ENCODE data around the gene IFT27.

Gene IFT27

DNA sequence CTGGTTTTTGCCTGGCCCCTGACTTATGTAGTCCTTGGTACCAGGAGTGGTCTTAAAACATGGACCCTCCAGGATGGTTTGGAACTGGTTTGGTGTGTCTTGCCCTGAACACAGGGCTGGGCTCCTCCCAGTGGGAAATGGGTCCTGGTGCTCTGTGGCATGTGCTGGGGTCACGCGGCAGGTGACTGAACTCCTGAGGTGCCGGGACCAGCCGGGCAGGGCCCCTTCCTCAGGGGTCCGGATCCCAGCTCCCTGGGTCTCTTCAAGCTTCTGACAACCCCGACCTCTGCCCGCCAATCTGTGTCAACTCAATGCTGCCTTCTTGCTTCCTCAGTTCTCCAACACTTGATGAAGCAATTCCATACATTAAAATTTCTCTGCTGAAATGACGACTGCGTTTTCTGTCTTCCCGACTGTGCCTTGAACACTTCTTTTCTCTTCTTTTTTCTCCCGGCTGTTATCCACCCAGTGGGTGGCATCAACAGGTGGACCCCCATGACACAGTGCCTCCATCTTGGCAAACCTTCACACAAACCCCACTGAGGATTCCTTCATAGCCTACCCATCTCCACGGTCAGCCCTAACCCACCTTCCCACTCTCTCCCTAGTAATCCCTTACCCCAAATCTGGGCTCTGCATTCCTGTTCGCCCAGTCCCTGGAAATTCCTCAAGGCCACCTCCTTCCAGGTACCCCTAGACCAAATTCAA is 4.4 kb downstream of the IFT27 start:
- WGBS (ENCODE audit: insufficient coverage) = 98% methylated on average over 13 of the region's 13 CpGs
- Histone ChIP-seq H3K4me1 (ENCODE audit: control extremely low read depth in 1 of 4, control insufficient read depth in 4 of 4, insufficient read depth in 4 of 4, low read length in 3 of 4) (peaks cover under 1 to 33% (median 27%) of the 10 kb centered on the region in 4 experiments), H3K36me3 (ENCODE audit: control insufficient read depth in 4 of 4, insufficient read depth in 4 of 4, low read length in 3 of 4) (peaks cover 0 to 8% (median 2%) of the 10 kb centered on the region in 4 experiments), H3K27me3 (replicated peaks in 2 of 5; ENCODE audit: control insufficient read depth in 4 of 5, insufficient read depth in 5 of 5, low read length in 4 of 5) (no peaks in the 10 kb centered on the region), H3K27ac (ENCODE audit: insufficient read depth in 1 of 2, low read depth in 1 of 2, low read length in 2 of 2, poor library complexity in 1 of 2, severe bottlenecking in 2 of 2) (no peak overlapping the region), H3K9me3 (ENCODE audit: control extremely low read depth in 1 of 5, control insufficient read depth in 4 of 5, insufficient read depth in 2 of 5, low read depth in 1 of 5, low read length in 4 of 5) (no peaks in the 10 kb centered on the region), H3K4me3 (ENCODE audit: control insufficient read depth in 1 of 7, extremely low read depth in 1 of 7, insufficient read depth in 4 of 7, low read depth in 2 of 7, low read length in 6 of 7) (no peak overlapping the region)
- no peak for DNase-seq
- CTCF ChIA-PET = interaction anchor here (0.6 to 2.8 kb wide), 3 partner anchors 15 to 240 kb away, joined by 3 to 27 read pairs (median 3); no protein-coding TSS in a partner anchor
- POLR2A ChIA-PET = no interaction called here

DNA sequence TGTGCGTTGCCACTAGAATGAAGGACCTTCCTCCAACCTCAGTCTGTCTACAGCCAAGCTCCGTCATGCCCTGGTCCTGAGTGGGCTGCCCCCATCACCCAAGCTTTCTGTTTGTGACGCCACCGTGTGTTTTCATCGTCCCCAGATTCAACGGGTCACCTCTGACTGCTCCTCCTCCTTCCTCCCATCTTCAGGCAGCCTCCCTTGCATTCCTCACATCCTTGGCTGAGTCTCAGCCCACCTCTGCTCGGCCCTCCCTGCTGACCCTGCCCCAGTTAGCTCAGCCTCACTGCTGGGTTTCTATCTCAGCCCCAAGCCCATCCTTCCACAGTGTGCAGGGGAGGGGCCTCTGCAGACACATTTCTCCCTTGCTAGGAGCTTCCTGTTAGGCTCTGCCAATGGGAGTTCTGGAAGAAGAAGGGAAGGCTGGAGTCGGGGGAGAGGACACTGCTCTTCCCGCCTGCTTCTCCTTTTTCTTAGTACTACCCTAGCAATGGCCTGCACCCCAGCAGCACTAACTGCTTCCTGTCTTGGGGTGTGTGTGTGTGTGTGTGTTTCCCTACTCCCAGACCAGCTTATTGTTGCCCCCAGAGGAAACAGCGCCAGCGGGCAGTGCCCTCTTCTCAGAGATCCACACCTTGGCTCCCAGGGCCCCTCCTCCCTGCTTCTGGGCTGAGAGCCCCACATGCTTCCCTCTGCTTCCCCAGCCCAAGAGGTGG is 5.2 kb downstream of the IFT27 start:
- DNase-seq = peak in 2 of 3 donors; percentile 59 to 64
- Histone ChIP-seq H3K27ac (ENCODE audit: insufficient read depth in 1 of 2, low read depth in 1 of 2, low read length in 2 of 2, poor library complexity in 1 of 2, severe bottlenecking in 2 of 2) (no peak overlapping the region), H3K27me3 (replicated peaks in 2 of 5; ENCODE audit: control insufficient read depth in 4 of 5, insufficient read depth in 5 of 5, low read length in 4 of 5) (no peaks in the 10 kb centered on the region), H3K36me3 (ENCODE audit: control insufficient read depth in 4 of 4, insufficient read depth in 4 of 4, low read length in 3 of 4) (peaks cover 0 to 13% (median 4%) of the 10 kb centered on the region in 4 experiments), H3K9me3 (ENCODE audit: control extremely low read depth in 1 of 5, control insufficient read depth in 4 of 5, insufficient read depth in 2 of 5, low read depth in 1 of 5, low read length in 4 of 5) (no peaks in the 10 kb centered on the region), H3K4me1 (ENCODE audit: control extremely low read depth in 1 of 4, control insufficient read depth in 4 of 4, insufficient read depth in 4 of 4, low read length in 3 of 4) (peaks cover 0 to 32% (median 26%) of the 10 kb centered on the region in 4 experiments), H3K4me3 (ENCODE audit: control insufficient read depth in 1 of 7, extremely low read depth in 1 of 7, insufficient read depth in 4 of 7, low read depth in 2 of 7, low read length in 6 of 7) (no peak overlapping the region)
- CTCF ChIA-PET = interaction anchor here (0.8 to 2.9 kb wide), 4 partner anchors 10 to 207 kb away, joined by 3 to 27 read pairs (median 7); no protein-coding TSS in a partner anchor
- WGBS (ENCODE audit: insufficient coverage) = 56% methylated on average over 9 of the region's 11 CpGs
- POLR2A ChIA-PET = no interaction called here

DNA sequence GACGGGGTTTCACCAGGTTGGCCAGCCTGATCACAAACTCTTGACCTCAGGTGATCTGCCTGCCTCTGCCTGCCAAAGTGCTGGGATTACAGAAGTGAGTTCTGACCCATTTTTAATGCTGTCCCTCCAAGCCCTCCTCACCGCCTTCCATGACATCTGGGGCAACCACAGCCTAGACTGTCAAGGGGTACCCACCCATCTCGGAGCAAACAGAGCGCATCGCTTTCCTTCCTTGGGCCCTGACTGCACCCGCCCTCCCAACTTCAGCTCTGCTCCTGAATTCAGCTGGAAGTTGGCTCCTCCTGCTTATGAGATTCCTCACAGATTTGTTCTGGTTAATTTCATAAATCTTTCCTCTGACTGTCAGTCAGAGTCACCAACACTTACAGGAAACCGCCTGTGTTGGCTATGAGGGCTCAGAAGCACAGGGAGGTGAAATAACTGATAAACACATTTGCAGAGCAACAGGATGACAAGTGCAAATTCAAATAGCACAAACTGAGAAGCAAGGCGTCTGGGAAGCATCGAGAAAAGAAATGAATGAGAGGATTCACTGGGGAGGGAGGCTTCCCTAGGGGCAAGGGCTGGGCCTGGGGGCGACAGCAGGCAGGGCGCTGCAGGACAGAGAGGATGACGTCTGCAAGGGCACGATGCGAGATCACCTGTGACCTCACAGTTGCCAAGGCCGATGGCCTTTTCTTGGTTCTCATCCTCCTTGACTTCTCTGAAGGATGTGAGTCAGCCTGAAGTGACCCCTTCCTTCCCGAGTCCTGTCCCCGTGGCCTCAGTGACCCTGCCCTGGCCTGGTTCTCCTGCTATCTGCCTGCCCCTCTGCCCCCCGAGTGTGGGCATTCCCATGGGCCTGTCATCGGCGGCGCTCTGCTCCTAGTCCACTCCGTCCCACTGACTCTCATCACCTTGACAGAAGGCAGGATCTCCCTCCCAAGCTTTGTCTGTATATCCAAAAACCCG is 6.1 kb downstream of the IFT27 start:
- H3K27ac ChIP-seq (ENCODE audit: insufficient read depth in 1 of 2, low read depth in 1 of 2, low read length in 2 of 2, poor library complexity in 1 of 2, severe bottlenecking in 2 of 2) = no peak overlapping the region
- H3K4me1 ChIP-seq (ENCODE audit: control extremely low read depth in 1 of 4, control insufficient read depth in 4 of 4, insufficient read depth in 4 of 4, low read length in 3 of 4) = peaks cover 0 to 24% (median 20%) of the 10 kb centered on the region in 4 experiments
- CTCF ChIA-PET = interaction anchor here (0.8 to 4.4 kb wide), 6 partner anchors 10 to 212 kb away, joined by 3 to 27 read pairs (median 7); no protein-coding TSS in a partner anchor
- POLR2A ChIA-PET = no interaction called here
- no peaks in the 10 kb centered on the region for H3K9me3 ChIP-seq (ENCODE audit: control extremely low read depth in 1 of 5, control insufficient read depth in 4 of 5, insufficient read depth in 2 of 5, low read depth in 1 of 5, low read length in 4 of 5)
- DNase-seq = peak in 2 of 3 donors; percentile 67 to 78
- 64% methylated on average over 16 of the region's 23 CpGs for WGBS (ENCODE audit: insufficient coverage)
- peak overlapping the region in 1 of 7 experiments; percentile 1 for H3K4me3 ChIP-seq (ENCODE audit: control insufficient read depth in 1 of 7, extremely low read depth in 1 of 7, insufficient read depth in 4 of 7, low read depth in 2 of 7, low read length in 6 of 7)
- peaks cover under 1 to 16% (median 7%) of the 10 kb centered on the region in 4 experiments for H3K36me3 ChIP-seq (ENCODE audit: control insufficient read depth in 4 of 4, insufficient read depth in 4 of 4, low read length in 3 of 4)
- H3K27me3 ChIP-seq (replicated peaks in 2 of 5; ENCODE audit: control insufficient read depth in 4 of 5, insufficient read depth in 5 of 5, low read length in 4 of 5) = no peaks in the 10 kb centered on the region

DNA sequence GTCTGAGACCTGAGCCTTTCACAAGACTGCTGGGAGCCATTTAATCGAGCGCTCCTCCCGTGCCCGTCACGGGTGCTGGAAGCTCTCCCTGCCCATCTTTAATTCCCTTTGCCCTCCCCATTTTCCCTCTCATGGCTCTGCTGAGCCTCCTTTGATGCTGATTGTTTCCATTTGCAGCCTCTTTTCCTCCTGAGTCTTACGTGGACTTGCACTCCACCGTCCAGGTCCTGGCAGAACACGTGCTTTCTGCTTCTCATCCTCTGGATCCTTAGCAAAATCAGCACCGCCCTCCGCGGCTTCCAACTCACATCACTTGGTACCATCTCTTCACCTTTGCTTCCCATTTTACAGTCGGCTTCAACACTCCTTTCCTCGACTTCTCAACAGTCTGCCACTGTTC is 7.3 kb downstream of the IFT27 start:
- peaks cover 0 to 23% (median 19%) of the 10 kb centered on the region in 4 experiments for H3K4me1 ChIP-seq (ENCODE audit: control extremely low read depth in 1 of 4, control insufficient read depth in 4 of 4, insufficient read depth in 4 of 4, low read length in 3 of 4)
- WGBS (ENCODE audit: insufficient coverage) = 96% methylated on average over 13 of the region's 13 CpGs
- CTCF ChIA-PET = interaction anchor here (0.9 to 4.4 kb wide), 4 partner anchors 8 to 213 kb away, joined by 3 to 26 read pairs (median 7); no protein-coding TSS in a partner anchor

DNA sequence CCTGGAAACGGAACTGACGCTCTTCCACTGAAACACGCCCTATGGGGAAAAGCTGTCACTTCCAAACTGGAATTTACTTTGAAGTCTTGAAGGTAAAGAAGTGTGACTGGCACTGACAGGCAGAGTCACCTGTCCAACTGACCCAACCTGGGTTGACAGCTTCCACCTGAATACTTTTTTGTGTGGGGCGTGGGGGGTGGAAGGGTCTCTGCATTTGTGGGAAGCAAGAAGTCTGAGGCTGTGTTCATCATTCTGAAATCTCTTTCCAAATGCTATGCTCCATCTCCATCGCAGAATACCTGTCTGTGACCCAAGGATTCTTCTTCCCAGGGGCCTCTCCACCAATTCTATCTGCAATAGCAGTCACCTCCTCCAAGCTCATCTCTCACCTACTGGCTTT is 7.8 kb downstream of the IFT27 start:
- ChIA-PET CTCF (interaction anchor here (0.9 to 4.4 kb wide), 3 partner anchors 8 to 25 kb away, joined by 3 to 26 read pairs (median 11); no protein-coding TSS in a partner anchor), POLR2A (no interaction called here)

More for the DNA sequence above, 7.3 kb downstream of the IFT27 start:
- H3K36me3 ChIP-seq (ENCODE audit: control insufficient read depth in 4 of 4, insufficient read depth in 4 of 4, low read length in 3 of 4) = peaks cover 3 to 21% (median 7%) of the 10 kb centered on the region in 4 experiments
- H3K27ac ChIP-seq (ENCODE audit: insufficient read depth in 1 of 2, low read depth in 1 of 2, low read length in 2 of 2, poor library complexity in 1 of 2, severe bottlenecking in 2 of 2) = no peak overlapping the region
- no peaks in the 10 kb centered on the region for H3K9me3 ChIP-seq (ENCODE audit: control extremely low read depth in 1 of 5, control insufficient read depth in 4 of 5, insufficient read depth in 2 of 5, low read depth in 1 of 5, low read length in 4 of 5)
- no peaks in the 10 kb centered on the region for H3K27me3 ChIP-seq (replicated peaks in 2 of 5; ENCODE audit: control insufficient read depth in 4 of 5, insufficient read depth in 5 of 5, low read length in 4 of 5)
- no peak overlapping the region for H3K4me3 ChIP-seq (ENCODE audit: control insufficient read depth in 1 of 7, extremely low read depth in 1 of 7, insufficient read depth in 4 of 7, low read depth in 2 of 7, low read length in 6 of 7)
- no peak for DNase-seq
- POLR2A ChIA-PET = no interaction called here

DNA sequence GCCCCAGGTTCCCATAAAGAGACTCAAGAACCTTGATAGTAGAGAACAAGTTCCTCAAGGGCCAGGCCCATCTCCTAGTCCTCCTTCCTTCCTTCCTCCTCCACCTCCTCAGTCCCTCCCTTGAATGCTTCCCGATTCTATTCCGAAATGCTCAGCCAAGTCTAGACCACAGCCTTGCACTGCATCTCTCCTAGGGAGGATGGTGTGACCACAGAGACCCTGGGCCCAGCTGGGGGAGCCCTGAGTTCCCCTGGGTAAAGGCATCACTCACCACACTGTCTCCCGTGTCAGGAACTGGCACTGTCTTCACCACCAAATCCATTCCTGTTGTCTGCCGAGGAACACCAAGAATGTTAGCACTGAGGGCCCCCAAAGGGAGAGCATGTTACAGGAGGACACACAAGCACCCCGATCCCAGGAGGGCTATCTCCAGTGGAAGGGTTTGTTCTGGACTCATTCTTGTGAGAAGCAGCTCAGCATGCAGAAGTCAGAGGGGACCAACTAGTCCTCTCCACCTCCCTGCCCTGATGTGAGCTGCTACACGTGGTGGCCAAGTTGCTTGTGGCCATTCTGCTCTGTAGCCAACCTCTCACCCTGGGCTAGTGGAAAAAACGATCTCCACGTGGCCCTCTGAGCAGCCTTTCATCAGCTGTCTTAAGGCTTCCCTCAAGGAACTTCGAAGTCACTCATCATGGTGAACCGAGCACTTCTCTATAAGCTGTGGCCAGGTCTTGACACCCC is 8.7 kb downstream of the IFT27 start:
- ChIA-PET CTCF (interaction anchor here (1.0 to 4.4 kb wide), 2 partner anchors 10 to 89 kb away, joined by 3 to 26 read pairs; no protein-coding TSS in a partner anchor), POLR2A (no interaction called here)
- peaks cover 3 to 35% (median 8%) of the 10 kb centered on the region in 4 experiments for H3K36me3 ChIP-seq (ENCODE audit: control insufficient read depth in 4 of 4, insufficient read depth in 4 of 4, low read length in 3 of 4)
- H3K27me3 ChIP-seq (replicated peaks in 2 of 5; ENCODE audit: control insufficient read depth in 4 of 5, insufficient read depth in 5 of 5, low read length in 4 of 5) = no peaks in the 10 kb centered on the region
- 98% methylated on average over 7 of the region's 10 CpGs for WGBS (ENCODE audit: insufficient coverage)
- no peak overlapping the region for H3K4me3 ChIP-seq (ENCODE audit: control insufficient read depth in 1 of 7, extremely low read depth in 1 of 7, insufficient read depth in 4 of 7, low read depth in 2 of 7, low read length in 6 of 7)
- no peak overlapping the region for H3K27ac ChIP-seq (ENCODE audit: insufficient read depth in 1 of 2, low read depth in 1 of 2, low read length in 2 of 2, poor library complexity in 1 of 2, severe bottlenecking in 2 of 2)
- no peak for DNase-seq
- H3K9me3 ChIP-seq (ENCODE audit: control extremely low read depth in 1 of 5, control insufficient read depth in 4 of 5, insufficient read depth in 2 of 5, low read depth in 1 of 5, low read length in 4 of 5) = no peaks in the 10 kb centered on the region
- peaks cover 0 to 23% (median 19%) of the 10 kb centered on the region in 4 experiments for H3K4me1 ChIP-seq (ENCODE audit: control extremely low read depth in 1 of 4, control insufficient read depth in 4 of 4, insufficient read depth in 4 of 4, low read length in 3 of 4)

More for the DNA sequence above, 7.8 kb downstream of the IFT27 start:
- H3K27me3 ChIP-seq (replicated peaks in 2 of 5; ENCODE audit: control insufficient read depth in 4 of 5, insufficient read depth in 5 of 5, low read length in 4 of 5) = no peaks in the 10 kb centered on the region
- peaks cover 0 to 23% (median 19%) of the 10 kb centered on the region in 4 experiments for H3K4me1 ChIP-seq (ENCODE audit: control extremely low read depth in 1 of 4, control insufficient read depth in 4 of 4, insufficient read depth in 4 of 4, low read length in 3 of 4)
- 97% methylated on average over 5 of the region's 5 CpGs for WGBS (ENCODE audit: insufficient coverage)
- H3K36me3 ChIP-seq (ENCODE audit: control insufficient read depth in 4 of 4, insufficient read depth in 4 of 4, low read length in 3 of 4) = peaks cover 3 to 26% (median 7%) of the 10 kb centered on the region in 4 experiments
- DNase-seq = no peak
- H3K4me3 ChIP-seq (ENCODE audit: control insufficient read depth in 1 of 7, extremely low read depth in 1 of 7, insufficient read depth in 4 of 7, low read depth in 2 of 7, low read length in 6 of 7) = no peak overlapping the region
- no peaks in the 10 kb centered on the region for H3K9me3 ChIP-seq (ENCODE audit: control extremely low read depth in 1 of 5, control insufficient read depth in 4 of 5, insufficient read depth in 2 of 5, low read depth in 1 of 5, low read length in 4 of 5)
- no peak overlapping the region for H3K27ac ChIP-seq (ENCODE audit: insufficient read depth in 1 of 2, low read depth in 1 of 2, low read length in 2 of 2, poor library complexity in 1 of 2, severe bottlenecking in 2 of 2)

Measured in common myeloid progenitor, CD34-positive (primary cell).